DOHH2 (cell line): ENCODE measurements around the gene DNAJB9.

Source experiments
- H3F3A ChIP-seq: fragments of 200-600 bp; sonication (generic), shearing (Covaris generic); 2 replicates; pipeline ENCODE4 v1.6.0; 2016; ENCODE audit warnings: antibody characterized with exemption, mild to moderate bottlenecking; ENCODE audit not compliant: control insufficient read depth, insufficient read depth
- H3K27ac ChIP-seq: fragments of 200-600 bp; sonication (generic); 2 replicates; pipeline ENCODE4 v1.5.1; 2014; ENCODE audit warnings: low read depth, mild to moderate bottlenecking, low read length, moderate library complexity
- H3K27me3 ChIP-seq: fragments of 200-600 bp; sonication (generic); 2 replicates; pipeline ENCODE4 v1.6.1; 2014; ENCODE audit warnings: mild to moderate bottlenecking, low read length, mixed read lengths; ENCODE audit not compliant: control insufficient read depth
- H3K36me3 ChIP-seq: fragments of 200-600 bp; sonication (generic); 2 replicates; pipeline ENCODE4 v1.6.1; 2014; ENCODE audit warnings: mild to moderate bottlenecking, low read length, moderate library complexity, mixed read lengths; ENCODE audit not compliant: control insufficient read depth
- H3K4me1 ChIP-seq: fragments of 200-600 bp; sonication (generic); 2 replicates; pipeline ENCODE4 v1.6.1; 2014; ENCODE audit warnings: mild to moderate bottlenecking, low read length, mixed read lengths; ENCODE audit not compliant: control insufficient read depth
- H3K4me2 ChIP-seq: fragments of 200-600 bp; sonication (generic); 2 replicates; pipeline ENCODE4 v1.6.0; 2014; ENCODE audit warnings: mild to moderate bottlenecking, low read length, moderate library complexity
- H3K4me3 ChIP-seq: fragments of 200-600 bp; sonication (generic); 2 replicates; pipeline ENCODE4 v1.5.1; 2014; ENCODE audit warnings: mild to moderate bottlenecking, low read length, mixed read lengths
- H3K79me2 ChIP-seq: fragments of 200-600 bp; sonication (generic); 2 replicates; pipeline ENCODE4 v1.6.1; 2014; ENCODE audit warnings: mild to moderate bottlenecking, low read length, mixed read lengths; ENCODE audit not compliant: control insufficient read depth
- H3K9me2 ChIP-seq: fragments of 200-600 bp; sonication (generic); replicated peaks from 2 replicates; pipeline ENCODE4 v1.6.1; 2014; ENCODE audit warnings: mild to moderate bottlenecking, low read length, mixed read lengths; ENCODE audit not compliant: control insufficient read depth
- H3K9me3 ChIP-seq: fragments of 200-600 bp; sonication (generic); 2 replicates; pipeline ENCODE4 v1.6.1; 2014; ENCODE audit warnings: antibody characterized with exemption, low read length, mixed read lengths; ENCODE audit not compliant: control insufficient read depth, insufficient read depth
- H4K20me1 ChIP-seq: fragments of 200-600 bp; sonication (generic); 2 replicates; pipeline ENCODE4 v1.6.0; 2014; ENCODE audit warnings: low read depth, mild to moderate bottlenecking, antibody characterized with exemption, low read length, moderate library complexity; ENCODE audit not compliant: control insufficient read depth, insufficient read depth
- CTCF ChIP-seq: fragments of 200-600 bp; sonication (generic); IDR thresholded peaks from one replicate; pipeline ENCODE4 v1.5.1; 2014; ENCODE audit warnings: antibody characterized with exemption, mild to moderate bottlenecking, low read depth, low read length; ENCODE audit not compliant: poor library complexity, severe bottlenecking
- EZH2phosphoT487 ChIP-seq: fragments of 200-600 bp; sonication (generic); IDR thresholded peaks from 2 replicates; pipeline ENCODE4 v1.6.1; 2017; ENCODE audit warnings: borderline replicate concordance, mild to moderate bottlenecking, antibody characterized with exemption, low read length, moderate library complexity, mixed read lengths

DNAJB9 gene

DNA sequence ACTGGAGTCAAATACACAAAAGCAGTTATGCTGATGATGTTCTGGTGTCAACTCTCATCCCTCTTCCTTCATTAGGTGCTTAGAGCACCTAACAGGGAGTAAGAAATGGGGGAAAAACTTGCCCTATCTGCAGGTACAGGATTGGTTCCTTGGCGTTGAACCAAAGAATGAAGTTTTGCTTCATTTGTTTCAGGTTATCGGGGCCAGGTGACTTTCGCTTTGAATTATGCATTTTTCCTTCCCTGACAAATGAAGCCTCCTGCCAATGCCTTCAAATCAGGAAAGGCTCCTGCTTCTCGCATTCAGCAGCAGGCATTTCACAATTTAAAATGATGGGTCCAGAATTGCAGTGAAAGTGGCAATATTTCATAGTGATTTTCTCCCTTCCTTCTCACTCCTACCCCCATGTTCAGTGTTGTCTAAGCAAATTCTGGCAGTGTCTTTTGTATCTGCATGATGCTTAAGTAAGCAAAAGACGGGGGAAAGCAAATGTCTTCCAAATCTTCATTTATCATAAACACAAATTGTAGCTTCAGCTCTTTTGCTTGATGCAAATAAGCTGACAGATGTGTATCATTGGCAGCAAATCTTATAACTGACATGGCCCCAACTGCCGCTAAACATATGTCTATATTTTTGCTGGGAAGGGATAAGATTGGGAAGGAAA, 29.4 kb downstream of the DNAJB9 start:
- Histone ChIP-seq H3K79me2 (no peaks in the 10 kb centered on the region), H3K9me3 (no peaks in the 10 kb centered on the region), H3K4me2 (no peak overlapping the region), H3K27me3 (peaks cover 20% of the 10 kb centered on the region), H3F3A (no peaks in the 10 kb centered on the region), H3K4me1 (peaks cover 3% of the 10 kb centered on the region), H3K4me3 (no peak overlapping the region), H3K9me2 (no peaks in the 10 kb centered on the region), H3K27ac (no peak overlapping the region), H3K36me3 (no peaks in the 10 kb centered on the region), H4K20me1 (no peaks in the 10 kb centered on the region)
- TF ChIP-seq CTCF (no peak), EZH2phosphoT487 (no peak)

GRCh38 chr7:108600399-108600798, 30.7 kb downstream of the DNAJB9 start:
- TF ChIP-seq EZH2phosphoT487 (no peak), CTCF (no peak)
- Histone ChIP-seq H3K79me2 (no peaks in the 10 kb centered on the region), H3K27ac (no peak overlapping the region), H4K20me1 (no peaks in the 10 kb centered on the region), H3K27me3 (peaks cover 20% of the 10 kb centered on the region), H3K4me2 (no peak overlapping the region), H3K9me2 (no peaks in the 10 kb centered on the region), H3K4me3 (no peak overlapping the region), H3K4me1 (peaks cover 3% of the 10 kb centered on the region), H3K36me3 (no peaks in the 10 kb centered on the region), H3K9me3 (no peaks in the 10 kb centered on the region), H3F3A (no peaks in the 10 kb centered on the region)

- no peak overlapping the region for H3K4me3 ChIP-seq
- no peak overlapping the region for H3K4me2 ChIP-seq
- TF ChIP-seq EZH2phosphoT487 (no peak), CTCF (no peak)
- no peaks in the 10 kb centered on the region for H3K9me2 ChIP-seq
- H3K27ac ChIP-seq = no peak overlapping the region
- H3K36me3 ChIP-seq = no peaks in the 10 kb centered on the region
- H4K20me1 ChIP-seq = no peaks in the 10 kb centered on the region
- no peaks in the 10 kb centered on the region for H3F3A ChIP-seq
- peaks cover 3% of the 10 kb centered on the region for H3K4me1 ChIP-seq
- H3K9me3 ChIP-seq = no peaks in the 10 kb centered on the region
- no peaks in the 10 kb centered on the region for H3K79me2 ChIP-seq
- H3K27me3 ChIP-seq = peaks cover 16% of the 10 kb centered on the region
Measured at GRCh38 chr7:108603656-108604306, 34.1 kb downstream of the DNAJB9 start.
